IMR-90 (cell line): ENCODE measurements around the gene FAM219A. TPM values are rescaled to one million over a fixed set of nuclear protein-coding genes. Genes with fewer than 3 reads are reported as not detected.

ENCODE experiments used
- ATAC-seq: fragments of 200-7000 bp; cut with Tn5 transposase; 2 replicates; pipeline ENCODE4 v1.9.1; 2020; ENCODE audit warnings: low read depth, mild to moderate bottlenecking, moderate library complexity
- BruUV-seq: library from RNA; stranded (reverse); fragments of 400-500 nt; replicated peaks from 2 replicates; lab custom pipeline; 2021; lab: Mats Ljungman, UMichigan
- CTCF ChIA-PET: fragments of 300-600 bp; formaldehyde crosslinking; extraction: SDS; loops from one replicate; lab custom pipeline; 2021; ENCODE audit warnings: antibody characterized with exemption; lab: Yijun Ruan, JAX
- POLR2A ChIA-PET: fragments of 300-600 bp; sonication (Branson Sonifier 250); formaldehyde crosslinking; loops from one replicate; lab custom pipeline; 2022; ENCODE audit warnings: antibody characterized with exemption; ENCODE audit not compliant: unreplicated experiment; lab: Charles Lee
- DNase-seq: peaks from one replicate; pipeline ENCODE4 v3.0.0; 2013
- H2AFZ ChIP-seq: replicated peaks from 2 replicates; pipeline ENCODE3; 2013; ENCODE audit warnings: low read length, mild to moderate bottlenecking; ENCODE audit not compliant: poor library complexity
- H2AK5ac ChIP-seq: 2 replicates; pipeline ENCODE4 v1.6.1; 2013; ENCODE audit warnings: low read depth, low read length, inconsistent platforms
- H2AK9ac ChIP-seq: replicated peaks from 2 replicates; pipeline ENCODE3; 2013; ENCODE audit warnings: mild to moderate bottlenecking, low read depth, low read length, moderate library complexity; ENCODE audit not compliant: poor library complexity
- H2BK120ac ChIP-seq: 2 replicates; pipeline ENCODE4 v1.6.1; 2013; ENCODE audit warnings: low read depth, low read length, inconsistent platforms
- H2BK15ac ChIP-seq: 3 replicates; pipeline ENCODE4 v1.6.1; 2013; ENCODE audit warnings: low read depth, low read length, inconsistent platforms
- H2BK20ac ChIP-seq: 2 replicates; pipeline ENCODE4 v1.6.1; 2013; ENCODE audit warnings: low read depth, mild to moderate bottlenecking, inconsistent platforms, low read length, moderate library complexity
- H2BK5ac ChIP-seq: 2 replicates; pipeline ENCODE4 v1.6.1; 2013; ENCODE audit warnings: mild to moderate bottlenecking, low read depth, low read length, inconsistent platforms; ENCODE audit not compliant: poor library complexity, severe bottlenecking
- H3K14ac ChIP-seq: replicated peaks from 2 replicates; pipeline ENCODE4 v1.6.1; 2013; ENCODE audit warnings: low read depth, low read length, inconsistent platforms
- H3K18ac ChIP-seq: 2 replicates; pipeline ENCODE4 v1.6.1; 2013; ENCODE audit warnings: low read depth, low read length, control low read depth
- H3K23ac ChIP-seq: 2 replicates; pipeline ENCODE4 v1.6.1; 2013; ENCODE audit warnings: low read depth, low read length, inconsistent platforms
- H3K27ac ChIP-seq: 2 replicates; pipeline ENCODE4 v1.5.1; 2013; ENCODE audit warnings: mild to moderate bottlenecking, control low read depth, low read length; ENCODE audit not compliant: insufficient read depth
- H3K27me3 ChIP-seq: 2 replicates; pipeline ENCODE4 v1.6.1; 2013; ENCODE audit warnings: low read length; ENCODE audit not compliant: control insufficient read depth, insufficient read depth
- H3K36me3 ChIP-seq: 2 replicates; pipeline ENCODE4 v1.6.1; 2013; ENCODE audit warnings: low read length, mixed read lengths; ENCODE audit not compliant: control insufficient read depth, insufficient read depth
- H3K4ac ChIP-seq: 2 replicates; pipeline ENCODE4 v1.6.1; 2013; ENCODE audit warnings: low read depth, low read length, inconsistent platforms
- H3K4me1 ChIP-seq: 2 replicates; pipeline ENCODE4 v1.6.1; 2013; ENCODE audit warnings: low read length, mixed read lengths; ENCODE audit not compliant: control insufficient read depth, insufficient read depth
- H3K4me2 ChIP-seq: 2 replicates; pipeline ENCODE4 v1.6.1; 2013; ENCODE audit warnings: low read depth, mild to moderate bottlenecking, control low read depth, low read length, moderate library complexity
- H3K4me3 ChIP-seq: 2 replicates; pipeline ENCODE4 v1.5.1; 2013; ENCODE audit warnings: low read depth, mild to moderate bottlenecking, control low read depth, low read length, moderate library complexity; ENCODE audit not compliant: insufficient read depth
- H3K56ac ChIP-seq: 2 replicates; pipeline ENCODE4 v1.6.1; 2013; ENCODE audit warnings: low read length, inconsistent platforms; ENCODE audit not compliant: insufficient read depth; ENCODE audit errors: extremely low read depth
- H3K79me1 ChIP-seq, 2 experiments: 2 replicates each; pipeline ENCODE4 v1.6.1; 2013; ENCODE audit warnings: low read length in 2 of 2, inconsistent platforms in 1 of 2, low read depth in 1 of 2
- H3K9ac ChIP-seq: 2 replicates; pipeline ENCODE4 v1.6.1; 2013; ENCODE audit warnings: low read depth, low read length, control low read depth
- H3K9me1 ChIP-seq: 2 replicates; pipeline ENCODE4 v1.6.1; 2013; ENCODE audit warnings: low read length, inconsistent platforms; ENCODE audit not compliant: insufficient read depth
- H3K9me3 ChIP-seq: 2 replicates; pipeline ENCODE4 v1.6.1; 2013; ENCODE audit warnings: low read length; ENCODE audit not compliant: control insufficient read depth, insufficient read depth
- H4K20me1 ChIP-seq: 2 replicates; pipeline ENCODE4 v1.6.1; 2013; ENCODE audit warnings: low read length, inconsistent platforms; ENCODE audit not compliant: insufficient read depth
- H4K5ac ChIP-seq: 2 replicates; pipeline ENCODE4 v1.6.1; 2013; ENCODE audit warnings: mild to moderate bottlenecking, low read depth, low read length, control low read depth
- H4K8ac ChIP-seq, 2 experiments: 2 replicates each; pipeline ENCODE4 v1.6.1; 2013; ENCODE audit warnings: low read depth in 2 of 2, low read length in 2 of 2, control low read depth in 1 of 2, inconsistent platforms in 1 of 2
- H4K91ac ChIP-seq: 2 replicates; pipeline ENCODE4 v1.6.1; 2013; ENCODE audit warnings: low read depth, low read length, inconsistent platforms; ENCODE audit not compliant: insufficient read depth
- MXI1 ChIP-seq: IDR thresholded peaks from 2 replicates; pipeline ENCODE4 v1.6.1; 2012; ENCODE audit warnings: low read depth, mild to moderate bottlenecking, low read length, moderate library complexity, borderline replicate concordance
- POLR2A ChIP-seq: IDR thresholded peaks from 2 replicates; pipeline ENCODE4 v1.6.1; 2012; ENCODE audit warnings: mild to moderate bottlenecking, low read depth, low read length
- RFX5 ChIP-seq: IDR thresholded peaks from 2 replicates; pipeline ENCODE4 v1.8.0; 2012; ENCODE audit warnings: low read depth, mild to moderate bottlenecking, low read length, moderate library complexity
- WGBS, 2 experiments: methylation state at CpG; one replicate each; pipeline versions ENCODE4 v1.1.5 to v1.1.7; 2013; ENCODE audit warnings: missing lambda C conversion rate in 2 of 2; ENCODE audit not compliant: insufficient read length in 1 of 2; ENCODE audit errors: extremely low coverage in 2 of 2; 5-methylcytosine and 5-hydroxymethylcytosine counted together
- dilution Hi-C: fragments of 300-500 bp; cut with HindIII; formaldehyde crosslinking; loops from one replicate; pipeline ENCODE4 v1.14.3; 2018; ENCODE audit warnings: low sequenced_read_pairs; ENCODE audit not compliant: unreplicated experiment
- in situ Hi-C: fragments of 300-500 bp; cut with MboI; formaldehyde crosslinking; loops from 3 replicates; pipeline ENCODE4 v1.14.3; 2019; ENCODE audit warnings: low sequenced_read_pairs, inconsistent platforms, mixed read lengths
- intact Hi-C: fragments of 100-400 bp; cut with micrococcal nuclease; formaldehyde crosslinking; loops from 2 replicates; pipeline ENCODE4 v1.10.0; 2022
- polyA plus RNA-seq, 3 experiments: library from polyadenylated mRNA; depleted of rRNA; stranded (reverse); fragments of >200 nt; gene quantifications; 2 replicates each; pipeline ENCODE4 v1.2.3, GENCODE V29; 2012; ENCODE audit warnings: low replicate concordance in 1 of 3
- total RNA-seq: library from RNA; depleted of rRNA; stranded (reverse); fragments of >200 nt; gene quantifications from 2 replicates; pipeline ENCODE4 v1.2.3, GENCODE V29; 2012

Gene FAM219A
- total and polyA plus RNA-seq, 2 of the 4 experiments (the other 2 are of a cell fraction), result 4.8 to 20.8 TPM

DNA sequence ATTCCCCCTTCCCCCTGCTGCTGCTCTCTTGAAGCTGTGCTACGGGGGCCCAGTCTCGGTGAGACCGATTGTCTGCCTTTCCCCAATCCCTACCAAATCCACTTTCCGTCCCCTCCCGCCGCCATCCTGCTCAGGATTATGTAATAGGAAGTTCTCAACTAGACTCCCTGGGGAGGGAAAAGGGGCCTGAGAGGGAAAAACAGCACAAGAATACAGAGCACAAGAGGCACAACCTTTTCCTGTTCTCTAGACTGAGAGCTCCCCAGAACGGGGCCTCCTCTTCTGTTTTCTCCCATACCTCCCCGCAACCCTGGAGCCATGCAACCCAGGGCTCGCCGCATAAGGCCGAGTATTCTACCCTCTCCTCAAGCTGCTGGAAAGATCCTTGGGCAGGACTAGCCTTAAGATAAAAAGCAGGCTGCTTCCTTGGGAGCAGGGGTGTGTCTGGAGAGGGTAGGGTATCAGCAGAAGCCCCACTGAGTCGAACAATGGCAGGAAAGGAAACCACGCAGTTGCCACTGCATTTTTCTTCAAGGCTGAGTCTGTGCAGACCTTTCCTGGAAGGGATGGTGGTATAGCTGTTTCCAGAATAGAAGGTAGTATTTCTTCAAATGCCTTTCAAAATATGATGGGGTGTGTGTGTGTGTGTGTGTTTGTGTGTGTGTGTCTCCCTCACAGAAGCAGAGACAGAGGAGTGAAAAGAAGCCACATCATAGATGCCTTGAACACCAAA lies 94.6 kb downstream of the FAM219A start:
- Histone ChIP-seq H3K4me2 (no peak overlapping the region), H3K9me3 (no peaks in the 10 kb centered on the region), H3K27ac (no peak overlapping the region), H3K27me3 (0 out of 2 replicates have a peak, but pooled peaks cover 2% of the 10 kb centered on the region), H2BK5ac (no peak overlapping the region), H3K79me1 (no peaks in the 10 kb centered on the region), H2BK120ac (no peak overlapping the region), H3K4ac (no peak overlapping the region), H3K36me3 (no peaks in the 10 kb centered on the region), H3K9ac (no peak overlapping the region), H3K56ac (no peak overlapping the region), H2AFZ (no peak overlapping the region), H3K4me1 (no peaks in the 10 kb centered on the region), H3K14ac (no peak overlapping the region), H4K8ac (no peak overlapping the region), H4K5ac (no peak overlapping the region), H3K9me1 (no peaks in the 10 kb centered on the region), H2AK9ac (no peak overlapping the region), H3K18ac (no peak overlapping the region), H2AK5ac (no peak overlapping the region), H4K91ac (no peak overlapping the region), H2BK20ac (no peak overlapping the region), H2BK15ac (no peak overlapping the region), H3K4me3 (no peak overlapping the region), H3K23ac (no peak overlapping the region), H4K20me1 (no peaks in the 10 kb centered on the region)
- ATAC-seq (no peak), DNase-seq (no peak)
- WGBS, 2 experiments, result 80% methylated on average over 1 of the region's 13 CpGs; no CpG with 5 or more reads in 1 of the 2 experiments
- intact Hi-C loops, result no loop called here
- BruUV-seq, result no TSS peak
- dilution Hi-C loops, result no loop called here
- ChIA-PET POLR2A (no interaction called here), CTCF (no interaction called here)
- TF ChIP-seq RFX5, result no peak
- TF ChIP-seq MXI1, result no peak
- no peak for TF ChIP-seq POLR2A
- in situ Hi-C loops, result no loop called here
